Smooth muscle cell (in vitro differentiated cells): ENCODE data around the gene MCTP1. TPM values are rescaled to one million over a fixed set of nuclear protein-coding genes. Genes with fewer than 3 reads are reported as not detected.

Source experiments
- DNase-seq: peaks from one replicate; lab custom pipeline; 2025; ENCODE audit not compliant: unreplicated experiment; lab: John Stamatoyannopoulos, UW
- H2AFZ ChIP-seq: fragments of 200-600 bp; sonication (generic); 2 replicates; pipeline ENCODE4 v1.6.0; 2016; ENCODE audit warnings: antibody characterized with exemption, low read depth, mild to moderate bottlenecking
- H3F3A ChIP-seq: fragments of 200-600 bp; sonication (generic); 2 replicates; pipeline ENCODE4 v1.6.0; 2017; ENCODE audit warnings: antibody characterized with exemption, low read depth
- H3K27ac ChIP-seq: fragments of 200-600 bp; sonication (generic); 2 replicates; pipeline ENCODE4 v1.5.1; 2016; ENCODE audit warnings: low read depth, mild to moderate bottlenecking
- H3K27me3 ChIP-seq: fragments of 200-600 bp; sonication (generic); 2 replicates; pipeline ENCODE4 v1.6.1; 2016; ENCODE audit warnings: low read depth, mild to moderate bottlenecking
- H3K36me3 ChIP-seq: fragments of 200-600 bp; sonication (generic); 2 replicates; pipeline ENCODE4 v1.5.1; 2016; ENCODE audit warnings: low read depth
- H3K4me1 ChIP-seq: fragments of 200-600 bp; sonication (generic); 2 replicates; pipeline ENCODE4 v1.5.1; 2016; ENCODE audit warnings: low read depth
- H3K4me2 ChIP-seq: fragments of 200-600 bp; sonication (generic); 2 replicates; pipeline ENCODE4 v1.6.0; 2016; ENCODE audit warnings: mild to moderate bottlenecking
- H3K4me3 ChIP-seq: fragments of 200-600 bp; sonication (generic); 2 replicates; pipeline ENCODE4 v1.5.1; 2016; ENCODE audit warnings: mild to moderate bottlenecking
- H3K79me2 ChIP-seq: fragments of 200-600 bp; sonication (generic); 2 replicates; pipeline ENCODE4 v1.6.0; 2016; ENCODE audit warnings: low read depth, mild to moderate bottlenecking
- H3K9ac ChIP-seq: fragments of 200-600 bp; sonication (generic); 2 replicates; pipeline ENCODE4 v1.6.0; 2016; ENCODE audit warnings: low read depth
- H3K9me3 ChIP-seq: fragments of 200-600 bp; sonication (generic); replicated peaks from 2 replicates; pipeline ENCODE4 v1.5.1; 2016; ENCODE audit warnings: low read depth
- H4K20me1 ChIP-seq: fragments of 200-600 bp; sonication (generic); 2 replicates; pipeline ENCODE4 v1.6.0; 2016; ENCODE audit warnings: low read depth
- CTCF ChIP-seq: fragments of 200-600 bp; sonication (generic); IDR thresholded peaks from 2 replicates; pipeline ENCODE4 v1.5.1; 2017; ENCODE audit warnings: borderline replicate concordance, mild to moderate bottlenecking, antibody characterized with exemption; ENCODE audit not compliant: insufficient read depth, poor library complexity, severe bottlenecking
- WGBS: methylation state at CpG from one replicate; pipeline ENCODE4 v1.1.7; 2016; ENCODE audit warnings: low lambda C conversion rate; 5-methylcytosine and 5-hydroxymethylcytosine counted together
- polyA plus RNA-seq: library from polyadenylated mRNA; unstranded; fragments of >200 nt; fragmentation: Nextera tagmentation; extraction: Ambion mirVana; gene quantifications from 2 replicates; pipeline ENCODE4 v1.2.1, GENCODE V29; 2016
- total RNA-seq: library from RNA; depleted of rRNA; stranded (reverse); fragments of >200 nt; gene quantifications from 2 replicates; pipeline ENCODE4 v1.2.3, GENCODE V29; 2014

MCTP1 gene
- total and polyA plus RNA-seq, 2 experiments from 2014 or later = 1.1 to 4.8 TPM

- H3K4me3 ChIP-seq = no peak overlapping the region
- WGBS = 89% methylated on average over 2 of the region's 2 CpGs
- H3K27ac ChIP-seq = peak overlapping the region; percentile 33
- H3F3A ChIP-seq = no peaks in the 10 kb centered on the region
- no peak for TF ChIP-seq CTCF
- H3K4me1 ChIP-seq = no peaks in the 10 kb centered on the region
- DNase-seq = no peak
- H4K20me1 ChIP-seq = no peaks in the 10 kb centered on the region
- H3K36me3 ChIP-seq = no peaks in the 10 kb centered on the region
- no peaks in the 10 kb centered on the region for H3K9me3 ChIP-seq
- H3K9ac ChIP-seq = no peak overlapping the region
- no peaks in the 10 kb centered on the region for H3K79me2 ChIP-seq
- no peak overlapping the region for H2AFZ ChIP-seq
- no peak overlapping the region for H3K4me2 ChIP-seq
- no peaks in the 10 kb centered on the region for H3K27me3 ChIP-seq
These were observed 55.2 kb downstream of the MCTP1 start for GRCh38 chr5:95229646-95230045.

GRCh38 chr5:95224701-95225459 lies 60.0 kb downstream of the MCTP1 start:
- Histone ChIP-seq H3K9me3 (no peaks in the 10 kb centered on the region), H3K27ac (no peak overlapping the region), H3K9ac (no peak overlapping the region), H3K4me3 (no peak overlapping the region), H4K20me1 (no peaks in the 10 kb centered on the region), H3F3A (no peaks in the 10 kb centered on the region), H3K4me1 (no peaks in the 10 kb centered on the region), H3K79me2 (no peaks in the 10 kb centered on the region), H2AFZ (no peak overlapping the region), H3K4me2 (no peak overlapping the region), H3K36me3 (no peaks in the 10 kb centered on the region), H3K27me3 (no peaks in the 10 kb centered on the region)
- no peak for TF ChIP-seq CTCF
- DNase-seq = no peak

GRCh38 chr5:95223566-95224258 lies 61.2 kb downstream of the MCTP1 start:
- 93% methylated on average over 2 of the region's 2 CpGs for WGBS

More at GRCh38 chr5:95223566-95224258, 61.2 kb downstream of the MCTP1 start:
- H3K27ac ChIP-seq = no peak overlapping the region
- TF ChIP-seq CTCF = no peak
- H3K79me2 ChIP-seq = no peaks in the 10 kb centered on the region
- H3K36me3 ChIP-seq = no peaks in the 10 kb centered on the region
- H3K27me3 ChIP-seq = no peaks in the 10 kb centered on the region
- H3K4me2 ChIP-seq = no peak overlapping the region
- no peaks in the 10 kb centered on the region for H3K9me3 ChIP-seq
- no peaks in the 10 kb centered on the region for H4K20me1 ChIP-seq
- DNase-seq = no peak
- no peaks in the 10 kb centered on the region for H3F3A ChIP-seq
- H3K4me1 ChIP-seq = no peaks in the 10 kb centered on the region
- no peak overlapping the region for H3K4me3 ChIP-seq
- no peak overlapping the region for H2AFZ ChIP-seq
- H3K9ac ChIP-seq = no peak overlapping the region
